ENCODE data around the gene P4HA3. TPM values are rescaled to one million over a fixed set of nuclear protein-coding genes. Genes with fewer than 3 reads are reported as not detected.

The P4HA3 gene
- 3.1 TPM in 2 replicates for total RNA-seq

DNA sequence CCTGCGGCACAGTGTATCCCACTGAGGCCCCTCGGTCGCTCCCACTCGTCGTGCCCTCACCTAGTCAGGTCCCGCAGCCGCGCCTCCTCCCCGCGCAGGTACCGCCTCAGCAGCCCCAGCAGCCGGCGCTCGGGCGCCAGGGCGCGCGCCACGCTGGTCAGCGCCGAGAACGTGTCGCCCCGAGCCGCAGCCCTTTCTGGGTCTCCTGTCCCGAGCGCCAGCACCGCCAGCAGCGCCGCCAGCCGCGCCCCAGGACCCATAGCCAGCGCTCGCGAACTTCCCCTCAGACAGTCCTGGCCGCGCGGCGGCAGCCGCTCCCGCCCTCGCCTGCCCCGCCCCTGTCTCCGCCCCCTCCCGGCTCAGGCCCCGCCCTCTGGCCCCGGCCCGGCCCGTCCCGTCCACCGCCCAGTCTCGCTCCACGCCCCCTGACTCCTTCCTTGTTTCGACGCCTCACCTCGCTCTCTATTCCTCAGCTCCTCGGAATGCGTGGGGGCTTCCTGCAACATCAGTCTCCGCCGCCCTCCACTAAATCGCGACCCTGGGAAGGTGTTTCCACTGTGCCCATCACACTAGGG, at the start of gene P4HA3:
Gene P4HA3, minus strand, starts transcription at position 289 of the 575 bp plus-strand sequence. Its CDS starts 29 bp downstream, at position 260.

Other genes with a start within 250 kb of the P4HA3 start
- 8.4 and 11.4 TPM in 2 replicates for gene C2CD3, start 140.6 kb downstream of the P4HA3 start, total RNA-seq
- 20.4 and 32.9 TPM in 2 replicates for gene PPME1, start 140.4 kb downstream of the P4HA3 start, total RNA-seq
- 2.6 TPM in 2 replicates for gene PGM2L1, start 86.8 kb upstream of the P4HA3 start, total RNA-seq
- gene KCNE3, start 155.9 kb upstream of the P4HA3 start, total RNA-seq, result 1.0 and 14.6 TPM in 2 replicates
- 1.2 and 3.0 TPM in 2 replicates for gene LIPT2, start 182.1 kb upstream of the P4HA3 start, total RNA-seq